Adrenal gland (tissue), 12 donors: ENCODE data around the gene CPED1. TPM values are rescaled to one million over a fixed set of nuclear protein-coding genes. Genes with fewer than 3 reads are reported as not detected.
"Not testable (repeated sequence)": the region's sequence is repeated elsewhere in the genome, so short reads cannot be mapped to it uniquely, and the experiment has no call there.

Source experiments
- DNase-seq, 7 donors: peaks; one replicate each; pipeline ENCODE4 v3.0.0-alpha.2; 2019 to 2020
- H3K27ac ChIP-seq, 5 donors: fragments of 200-600 bp; sonication (generic) in 4 of 5; 1 replicate in 3 of 5; 2 replicates in 2 of 5; pipeline versions ENCODE4 v1.5.1 to v1.8.0; 2016 to 2020; ENCODE audit warnings: mild to moderate bottlenecking in 1 of 5
- H3K27me3 ChIP-seq: fragments of 200-600 bp; 2 replicates; pipeline ENCODE4 v1.8.0; 2021
- H3K36me3 ChIP-seq, 2 donors: fragments of 200-600 bp; replicated peaks in 1 of 2; 1 replicate in 1 of 2; 2 replicates in 1 of 2; pipeline versions ENCODE4 v1.5.1 to v1.8.0; 2018 to 2022
- H3K4me1 ChIP-seq, 2 donors: fragments of 200-600 bp; replicated peaks in 1 of 2; 1 replicate in 1 of 2; 2 replicates in 1 of 2; pipeline versions ENCODE4 v1.5.1 to v1.8.0; 2018 to 2021
- H3K4me3 ChIP-seq, 4 donors: fragments of 200-600 bp; sonication (generic) in 3 of 4; one replicate each; pipeline ENCODE4 v1.5.1; 2016 to 2018
- H3K9me3 ChIP-seq, 3 donors: fragments of 200-600 bp; sonication (generic) in 1 of 3; replicated peaks in 1 of 3; 1 replicate in 2 of 3; 2 replicates in 1 of 3; pipeline versions ENCODE4 v1.5.1 to v1.8.0; 2016 to 2021
- POLR2A ChIP-seq, 2 donors: fragments of 450-650 bp; IDR thresholded peaks; one replicate each; pipeline ENCODE4 v1.6.1; 2017; ENCODE audit warnings: antibody characterized with exemption in 2 of 2, mild to moderate bottlenecking in 2 of 2, moderate library complexity in 1 of 2
- WGBS, 4 donors: extraction: QIAGEN DNeasy Blood & Tissue Kit in 2 of 4; methylation state at CpG; one replicate each; pipeline versions ENCODE4 v1.1.5 to v1.1.7; 2013 to 2017; 5-methylcytosine and 5-hydroxymethylcytosine counted together
- intact Hi-C, 2 donors: fragments of 100-400 bp; cut with DNase I; formaldehyde crosslinking; loops; one replicate each; pipeline versions ENCODE4 v1.14.1 to v1.15.0; 2022 to 2023
- polyA plus RNA-seq, 3 donors: library from polyadenylated mRNA; stranded (reverse); fragments of 200-250 nt in 2 of 3; fragments of 350-450 nt in 1 of 3; fragmentation: Illumina TruSeq in 1 of 3; extraction: RNeasy Lipid Tissue Mini Kit (QIAGEN cat#74804) in 1 of 3; gene quantifications; one replicate each; pipeline ENCODE4 v1.2.3, GENCODE V29; 2013 to 2014
- total RNA-seq, 9 donors: library from RNA; depleted of rRNA in 4 of 9; stranded (reverse); fragments of >200 nt in 4 of 9; fragments of 120-200 nt in 1 of 9; fragmentation: NEBNext Ultra II Directional in 1 of 9; extraction: Animal tissue kit (Norgen Biotek cat#: 25700) in 1 of 9; gene quantifications; one replicate each; pipeline versions ENCODE4 v1.1.0 to v1.2.4, GENCODE V29; 2013 to 2023
- TF ChIP-seq, protein P1 (sequence below), 6 experiments: fragments of 450-650 bp in 4 of 6; fragments of 200-600 bp in 2 of 6; sonication (generic) in 1 of 6; IDR thresholded peaks; 1 replicate in 5 of 6; 2 replicates in 1 of 6; pipeline versions ENCODE4 v1.5.1 to v1.8.0; 2016 to 2021; ENCODE audit warnings: antibody characterized with exemption in 6 of 6, mild to moderate bottlenecking in 2 of 6, moderate library complexity in 1 of 6
- donor health status: healthy with polysubstance abuse.
- donor health status: Bipolar disorder and iron deficiency.
- donor health status: DM: yes; HTN: yes; CAD: no.
- donor health status: DM: no; HTN: no; CAD: no.
- donor health status: DM: no; HTN: no; CAD: no.
- donor health status: DM: yes; HTN: yes; CAD: no.

CPED1 gene
- total and polyA plus RNA-seq, 12 donors, result 5.2 to 72.2 (median 40.7) TPM

DNA sequence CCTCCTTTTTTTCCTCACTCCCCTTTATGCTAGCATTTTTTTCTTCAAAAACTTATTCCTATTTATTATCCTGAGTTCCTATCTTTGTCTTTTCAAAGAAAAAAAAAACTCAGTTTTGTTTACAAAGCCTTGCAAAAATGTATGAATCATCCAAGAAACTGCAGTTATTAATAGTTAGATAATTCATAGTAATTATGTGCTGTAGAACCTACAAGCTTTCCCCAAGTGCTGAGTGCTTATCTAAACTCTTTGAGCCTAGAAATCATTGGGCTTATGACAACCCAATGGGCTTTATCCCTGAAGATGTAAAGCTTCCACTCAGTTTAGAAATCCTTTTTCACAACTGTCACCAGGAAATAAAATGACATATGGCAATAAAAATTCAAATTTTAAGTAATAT lies 194.4 kb downstream of the CPED1 start:
- intact Hi-C loops, result no loop called here
- Histone ChIP-seq H3K27ac (no peak overlapping the region), H3K36me3 (no peaks in the 10 kb centered on the region), H3K27me3 (no peaks in the 10 kb centered on the region), H3K9me3 (no peaks in the 10 kb centered on the region), H3K4me1 (peaks cover 0 to 16% of the 10 kb centered on the region in 2 donors), H3K4me3 (no peak overlapping the region)
- TF ChIP-seq, protein P1, sequence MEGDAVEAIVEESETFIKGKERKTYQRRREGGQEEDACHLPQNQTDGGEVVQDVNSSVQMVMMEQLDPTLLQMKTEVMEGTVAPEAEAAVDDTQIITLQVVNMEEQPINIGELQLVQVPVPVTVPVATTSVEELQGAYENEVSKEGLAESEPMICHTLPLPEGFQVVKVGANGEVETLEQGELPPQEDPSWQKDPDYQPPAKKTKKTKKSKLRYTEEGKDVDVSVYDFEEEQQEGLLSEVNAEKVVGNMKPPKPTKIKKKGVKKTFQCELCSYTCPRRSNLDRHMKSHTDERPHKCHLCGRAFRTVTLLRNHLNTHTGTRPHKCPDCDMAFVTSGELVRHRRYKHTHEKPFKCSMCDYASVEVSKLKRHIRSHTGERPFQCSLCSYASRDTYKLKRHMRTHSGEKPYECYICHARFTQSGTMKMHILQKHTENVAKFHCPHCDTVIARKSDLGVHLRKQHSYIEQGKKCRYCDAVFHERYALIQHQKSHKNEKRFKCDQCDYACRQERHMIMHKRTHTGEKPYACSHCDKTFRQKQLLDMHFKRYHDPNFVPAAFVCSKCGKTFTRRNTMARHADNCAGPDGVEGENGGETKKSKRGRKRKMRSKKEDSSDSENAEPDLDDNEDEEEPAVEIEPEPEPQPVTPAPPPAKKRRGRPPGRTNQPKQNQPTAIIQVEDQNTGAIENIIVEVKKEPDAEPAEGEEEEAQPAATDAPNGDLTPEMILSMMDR (IDR thresholded peaks at IDR 0.05), result no peak
- no peak for TF ChIP-seq POLR2A (IDR thresholded peaks at IDR 0.05)
- no peak for DNase-seq

DNA sequence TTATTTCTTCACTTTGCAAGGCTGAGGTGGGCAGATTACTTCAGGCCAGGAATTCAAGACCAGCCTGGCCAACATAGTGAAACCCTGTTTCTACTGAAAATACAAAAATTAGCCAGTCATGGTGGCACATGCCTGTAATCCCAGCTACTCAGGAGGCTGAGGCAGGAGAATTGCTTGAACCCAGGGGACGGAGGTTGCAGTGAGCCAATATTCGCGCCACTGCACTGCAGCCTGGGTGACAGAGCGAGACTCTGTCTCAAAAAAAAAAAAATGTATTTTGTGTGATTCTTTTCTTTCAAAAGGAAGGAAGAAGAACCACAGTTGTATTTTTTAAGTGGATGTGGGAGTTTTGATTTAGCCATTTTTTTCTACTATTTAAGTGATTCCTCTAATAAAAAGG lies 195.4 kb downstream of the CPED1 start:
- H3K4me1 ChIP-seq, result peaks cover 0 to 16% of the 10 kb centered on the region in 2 donors
- H3K4me3 ChIP-seq, H3K9me3 ChIP-seq, DNase-seq, intact Hi-C loops, H3K27me3 ChIP-seq, H3K36me3 ChIP-seq, H3K27ac ChIP-seq: not testable (repeated sequence)
- WGBS, 4 donors, result 92 to 98% (median 96%) methylated on average over 4 of the region's 4 CpGs

DNA sequence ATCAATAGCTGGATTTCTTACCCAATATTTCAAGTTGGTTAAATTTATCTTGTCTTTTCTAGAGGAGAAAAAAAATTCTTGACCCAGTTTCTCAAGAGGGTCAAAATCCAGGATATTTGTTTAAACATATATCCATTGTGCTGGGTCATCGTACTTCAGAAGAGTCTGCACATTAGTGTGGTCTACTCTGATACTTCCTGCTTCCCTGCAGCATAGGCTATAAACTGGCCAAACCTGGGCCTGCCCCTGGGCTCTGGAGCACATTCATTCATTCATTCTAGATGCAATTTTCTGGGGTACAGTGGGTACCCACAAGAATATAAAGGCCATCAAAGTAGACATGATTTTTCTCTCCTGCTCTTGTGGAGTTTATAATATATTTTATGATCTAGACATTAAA lies 198.2 kb downstream of the CPED1 start:
- no peak for DNase-seq
- Histone ChIP-seq H3K27me3 (no peaks in the 10 kb centered on the region), H3K9me3 (no peaks in the 10 kb centered on the region), H3K4me1 (peaks cover 0 to 10% of the 10 kb centered on the region in 2 donors), H3K36me3 (no peaks in the 10 kb centered on the region), H3K27ac (no peak overlapping the region), H3K4me3 (no peak overlapping the region)
- WGBS, 4 donors, result 63 to 87% (median 81%) methylated on average over 1 of the region's 1 CpG
- intact Hi-C loops, result no loop called here
- TF ChIP-seq, protein P1 (IDR thresholded peaks at IDR 0.05), result no peak
- no peak for TF ChIP-seq POLR2A (IDR thresholded peaks at IDR 0.05)

DNA sequence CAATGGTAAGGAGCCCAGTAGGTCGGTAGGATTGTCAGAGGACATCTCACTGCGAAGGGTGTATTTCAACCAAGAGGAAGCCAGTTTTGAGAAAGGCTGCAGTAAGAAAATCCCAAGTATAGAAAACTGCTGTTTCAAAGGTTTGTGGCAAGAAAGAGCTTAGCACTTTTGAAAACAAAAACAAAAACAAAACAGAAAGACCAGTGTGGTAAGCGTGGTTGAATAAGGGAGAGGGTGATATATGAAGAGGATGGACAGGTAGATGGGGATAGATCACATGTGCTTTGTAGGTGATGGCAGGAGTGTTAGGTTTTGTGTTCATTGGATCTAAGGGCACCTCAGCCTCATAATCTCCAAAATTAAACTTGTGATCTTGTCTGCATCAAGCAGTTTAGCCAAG lies 198.7 kb downstream of the CPED1 start:
- 86 to 96% (median 89%) methylated on average over 3 of the region's 3 CpGs for WGBS, 4 donors

DNA sequence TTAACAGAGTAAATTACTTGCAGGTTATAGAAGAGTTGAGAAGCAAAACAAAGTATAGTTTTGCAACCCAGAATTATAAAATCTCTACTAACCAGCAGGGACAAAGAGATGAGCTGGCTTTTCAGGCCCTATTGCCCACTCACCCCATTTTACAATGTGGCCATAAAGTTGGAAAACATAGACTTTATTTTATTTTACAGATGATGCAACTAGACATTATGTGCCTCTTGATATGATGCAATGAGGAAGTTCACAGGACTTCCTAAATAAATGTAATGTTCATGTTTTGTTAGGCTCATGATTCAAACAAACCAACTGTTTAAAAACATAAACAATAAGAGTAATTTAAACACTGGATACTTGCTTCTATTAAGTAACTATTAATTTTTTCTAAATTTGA lies 199.2 kb downstream of the CPED1 start:
- intact Hi-C loops, result no loop called here
- Histone ChIP-seq H3K27me3 (no peaks in the 10 kb centered on the region), H3K27ac (no peak overlapping the region), H3K9me3 (no peaks in the 10 kb centered on the region), H3K4me3 (no peak overlapping the region), H3K36me3 (no peaks in the 10 kb centered on the region), H3K4me1 (peaks cover 0 to 5% of the 10 kb centered on the region in 2 donors)
- DNase-seq, result no peak
- TF ChIP-seq POLR2A (IDR thresholded peaks at IDR 0.05), result no peak
- TF ChIP-seq, protein P1 (IDR thresholded peaks at IDR 0.05), result no peak

More for the DNA sequence above, 198.7 kb downstream of the CPED1 start:
- Histone ChIP-seq H3K4me3 (no peak overlapping the region), H3K36me3 (no peaks in the 10 kb centered on the region), H3K9me3 (no peaks in the 10 kb centered on the region), H3K27ac (no peak overlapping the region), H3K27me3 (no peaks in the 10 kb centered on the region), H3K4me1 (peaks cover 0 to 9% of the 10 kb centered on the region in 2 donors)
- DNase-seq, result no peak
- TF ChIP-seq, protein P1 (IDR thresholded peaks at IDR 0.05), result no peak
- TF ChIP-seq POLR2A (IDR thresholded peaks at IDR 0.05), result no peak
- intact Hi-C loops, result no loop called here
